ENCODE measurements around the gene CDH24. TPM values are rescaled to one million over a fixed set of nuclear protein-coding genes. Genes with fewer than 3 reads are reported as not detected.

The CDH24 gene
- total and polyA plus RNA-seq, 2 donors from 2014 or later: 5.1 to 5.4 TPM

DNA sequence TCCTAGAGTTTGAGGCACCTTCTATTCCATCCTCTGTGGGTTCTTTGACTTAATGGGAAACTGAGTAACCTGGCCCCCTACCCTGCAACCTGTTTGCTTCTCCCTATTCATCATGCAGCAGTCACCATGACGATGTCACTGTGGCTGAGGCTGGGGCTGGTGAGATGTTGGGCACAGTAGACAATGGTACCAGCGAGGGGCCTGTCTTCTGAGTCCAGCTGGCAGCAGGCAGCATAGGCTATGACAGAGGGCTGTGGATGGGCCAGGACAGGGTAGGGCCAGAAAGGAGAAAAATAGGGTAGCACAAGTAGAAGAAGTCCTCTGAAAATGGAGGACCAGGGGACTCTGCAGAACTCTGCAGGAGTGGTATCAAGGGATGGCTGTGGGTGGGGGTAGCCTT is 45.5 kb upstream of the CDH24 start:
- H3K27me3 ChIP-seq (ENCODE audit: control insufficient read depth, insufficient read depth, low read length): no peaks in the 10 kb centered on the region
- H3K4me3 ChIP-seq (ENCODE audit: low read length in 3 of 3): no peak overlapping the region
- H3K27ac ChIP-seq (ENCODE audit: low read depth in 2 of 2, low read length in 2 of 2): no peak overlapping the region
- DNase-seq: no peak
- no peak overlapping the region for H3K9ac ChIP-seq (ENCODE audit: low read length in 3 of 3)
- FAIRE-seq: no peak
- no peaks in the 10 kb centered on the region for H3K9me3 ChIP-seq (ENCODE audit: control insufficient read depth in 2 of 3, insufficient read depth in 1 of 3, low read length in 3 of 3)
- no peaks in the 10 kb centered on the region for H3K4me1 ChIP-seq (ENCODE audit: control insufficient read depth in 2 of 3, insufficient read depth in 2 of 3, low read depth in 1 of 3, low read length in 3 of 3)
- intact Hi-C loops (cut with DNase I): no loop called here
- peaks cover 4 to 5% (median 5%) of the 10 kb centered on the region in 3 donors for H3K36me3 ChIP-seq (ENCODE audit: control insufficient read depth in 2 of 3, insufficient read depth in 3 of 3, low read length in 3 of 3)
- TF ChIP-seq, protein P1, sequence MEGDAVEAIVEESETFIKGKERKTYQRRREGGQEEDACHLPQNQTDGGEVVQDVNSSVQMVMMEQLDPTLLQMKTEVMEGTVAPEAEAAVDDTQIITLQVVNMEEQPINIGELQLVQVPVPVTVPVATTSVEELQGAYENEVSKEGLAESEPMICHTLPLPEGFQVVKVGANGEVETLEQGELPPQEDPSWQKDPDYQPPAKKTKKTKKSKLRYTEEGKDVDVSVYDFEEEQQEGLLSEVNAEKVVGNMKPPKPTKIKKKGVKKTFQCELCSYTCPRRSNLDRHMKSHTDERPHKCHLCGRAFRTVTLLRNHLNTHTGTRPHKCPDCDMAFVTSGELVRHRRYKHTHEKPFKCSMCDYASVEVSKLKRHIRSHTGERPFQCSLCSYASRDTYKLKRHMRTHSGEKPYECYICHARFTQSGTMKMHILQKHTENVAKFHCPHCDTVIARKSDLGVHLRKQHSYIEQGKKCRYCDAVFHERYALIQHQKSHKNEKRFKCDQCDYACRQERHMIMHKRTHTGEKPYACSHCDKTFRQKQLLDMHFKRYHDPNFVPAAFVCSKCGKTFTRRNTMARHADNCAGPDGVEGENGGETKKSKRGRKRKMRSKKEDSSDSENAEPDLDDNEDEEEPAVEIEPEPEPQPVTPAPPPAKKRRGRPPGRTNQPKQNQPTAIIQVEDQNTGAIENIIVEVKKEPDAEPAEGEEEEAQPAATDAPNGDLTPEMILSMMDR (IDR thresholded peaks at IDR 0.05; ENCODE audit: borderline replicate concordance, extremely low read depth, insufficient read depth): no peak

DNA sequence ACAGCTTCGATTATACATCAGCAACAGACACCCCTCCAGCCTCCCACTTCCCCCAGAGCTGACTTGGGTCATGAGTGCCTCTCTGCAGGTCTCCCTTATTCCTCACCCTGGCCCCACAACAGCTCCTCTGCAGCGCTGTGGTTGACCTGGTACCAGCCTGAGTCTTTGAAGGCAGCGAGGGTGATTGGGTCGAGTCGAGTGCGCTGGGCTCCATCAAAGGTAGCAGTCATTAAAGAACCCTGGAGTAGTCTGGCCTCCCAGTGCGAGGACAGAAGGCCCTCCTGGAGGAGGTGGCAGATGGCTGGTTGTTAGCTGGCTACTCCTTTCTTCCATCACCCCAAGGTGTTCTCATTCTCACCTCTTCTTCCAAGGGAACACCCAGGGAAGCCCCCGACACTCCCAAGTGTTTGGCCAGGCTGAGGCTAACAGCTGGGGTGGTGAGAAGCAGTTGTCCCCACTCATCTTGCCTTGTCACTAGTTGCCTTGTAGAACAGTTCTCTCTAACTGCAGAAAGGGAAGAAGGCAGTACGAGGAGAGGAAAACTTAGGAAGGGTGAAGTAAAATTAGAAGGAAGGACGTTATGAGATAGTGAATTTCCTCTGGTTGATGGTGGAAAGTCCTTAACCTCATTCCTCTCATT is 44.8 kb upstream of the CDH24 start:
- intact Hi-C loops (cut with DNase I): no loop called here
- DNase-seq (no peak), FAIRE-seq (no peak)
- H3K27me3 ChIP-seq (ENCODE audit: control insufficient read depth, insufficient read depth, low read length): no peaks in the 10 kb centered on the region
- no peak overlapping the region for H3K27ac ChIP-seq (ENCODE audit: low read depth in 2 of 2, low read length in 2 of 2)
- H3K4me3 ChIP-seq (ENCODE audit: low read length in 3 of 3): no peak overlapping the region
- no peak overlapping the region for H3K9ac ChIP-seq (ENCODE audit: low read length in 3 of 3)
- peaks cover 5 to 8% (median 7%) of the 10 kb centered on the region in 3 donors for H3K36me3 ChIP-seq (ENCODE audit: control insufficient read depth in 2 of 3, insufficient read depth in 3 of 3, low read length in 3 of 3)
- H3K4me1 ChIP-seq (ENCODE audit: control insufficient read depth in 2 of 3, insufficient read depth in 2 of 3, low read depth in 1 of 3, low read length in 3 of 3): no peaks in the 10 kb centered on the region
- TF ChIP-seq, protein P1 (IDR thresholded peaks at IDR 0.05; ENCODE audit: borderline replicate concordance, extremely low read depth, insufficient read depth): no peak
- H3K9me3 ChIP-seq (ENCODE audit: control insufficient read depth in 2 of 3, insufficient read depth in 1 of 3, low read length in 3 of 3): no peaks in the 10 kb centered on the region

GRCh38 chr14:23101213-23101970 is 44.1 kb upstream of the CDH24 start:
- peaks cover 0 to 2% (median 0%) of the 10 kb centered on the region in 3 donors for H3K4me1 ChIP-seq (ENCODE audit: control insufficient read depth in 2 of 3, insufficient read depth in 2 of 3, low read depth in 1 of 3, low read length in 3 of 3)

More at GRCh38 chr14:23101213-23101970, 44.1 kb upstream of the CDH24 start:
- H3K9ac ChIP-seq (ENCODE audit: low read length in 3 of 3): no peak overlapping the region
- no peak overlapping the region for H3K27ac ChIP-seq (ENCODE audit: low read depth in 2 of 2, low read length in 2 of 2)
- intact Hi-C loops (cut with DNase I): no loop called here
- DNase-seq (no peak), FAIRE-seq (no peak)
- TF ChIP-seq, protein P1 (IDR thresholded peaks at IDR 0.05; ENCODE audit: borderline replicate concordance, extremely low read depth, insufficient read depth): no peak
- no peak overlapping the region for H3K4me3 ChIP-seq (ENCODE audit: low read length in 3 of 3)
- no peaks in the 10 kb centered on the region for H3K9me3 ChIP-seq (ENCODE audit: control insufficient read depth in 2 of 3, insufficient read depth in 1 of 3, low read length in 3 of 3)
- peaks cover 5 to 8% (median 7%) of the 10 kb centered on the region in 3 donors for H3K36me3 ChIP-seq (ENCODE audit: control insufficient read depth in 2 of 3, insufficient read depth in 3 of 3, low read length in 3 of 3)
- H3K27me3 ChIP-seq (ENCODE audit: control insufficient read depth, insufficient read depth, low read length): no peaks in the 10 kb centered on the region

All from kidney (tissue), 14 donors.